CD4-positive, alpha-beta T cell treated with Interleukin-10 for 1 hour (primary cell): ENCODE results near the gene CCDC127.
"Not testable (repeated sequence)": the region's sequence is repeated elsewhere in the genome, so short reads cannot be mapped to it uniquely, and the experiment has no call there.

Experiments used
- DNase-seq: peaks from one replicate; pipeline ENCODE4 v3.0.0-alpha.2; 2020

CCDC127 gene

DNA sequence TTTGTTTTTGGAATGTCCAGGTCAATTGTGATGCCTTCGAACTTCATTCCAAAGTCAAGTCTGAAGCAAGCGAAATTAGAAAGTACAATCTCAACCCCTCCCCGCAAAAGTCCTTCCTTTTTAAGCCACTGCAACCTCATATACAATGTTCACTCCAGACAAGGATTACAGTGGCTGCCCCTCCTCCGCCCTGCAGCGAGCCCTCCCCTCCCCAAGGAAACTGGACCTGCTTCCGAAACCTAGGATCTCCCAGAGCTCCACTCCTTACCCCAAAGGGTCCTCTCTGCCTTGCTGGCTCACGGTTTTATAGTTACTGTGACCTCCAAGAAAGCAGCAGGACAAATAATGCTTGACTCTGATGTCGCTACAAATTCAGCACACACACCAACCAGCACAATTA lies 16.3 kb downstream of the CCDC127 start:
- no peak for DNase-seq

- no peak for DNase-seq
Measured at GRCh38 chr5:200985-201384, 17.0 kb downstream of the CCDC127 start.

DNA sequence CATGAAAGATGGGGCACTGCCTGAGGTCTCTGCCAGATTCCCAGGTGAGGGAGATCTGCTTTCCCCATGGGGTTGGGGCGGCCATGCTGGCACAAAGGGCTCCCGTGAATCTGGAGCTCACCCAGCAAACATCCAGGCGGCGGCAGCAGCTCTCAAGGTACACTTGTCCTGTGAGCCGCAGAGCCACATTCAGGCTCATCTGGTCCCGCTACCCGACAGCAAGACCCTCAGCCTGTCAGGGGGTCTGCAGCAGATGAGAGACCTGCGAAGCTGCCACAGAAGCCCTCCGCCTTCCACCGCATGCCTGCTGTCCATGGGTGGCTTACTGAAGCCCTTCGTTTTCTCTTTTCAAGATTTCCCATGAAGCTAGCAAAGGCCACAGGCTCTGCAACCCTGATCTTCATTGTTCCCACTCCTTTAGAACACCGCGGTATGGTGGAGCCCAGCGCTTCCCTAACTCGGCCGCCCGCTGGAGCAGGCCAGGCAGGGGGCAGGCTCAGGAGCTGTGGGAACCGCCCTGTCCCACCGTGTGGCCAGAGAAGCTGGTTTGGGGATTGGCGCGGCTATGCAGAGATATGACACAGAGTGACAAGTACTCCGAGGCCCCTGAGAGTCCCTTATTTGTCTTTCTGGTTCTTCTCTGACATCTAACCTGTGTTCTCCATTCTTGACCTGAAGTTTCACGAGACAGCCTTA lies 17.9 kb downstream of the CCDC127 start:
- no peak for DNase-seq

DNA sequence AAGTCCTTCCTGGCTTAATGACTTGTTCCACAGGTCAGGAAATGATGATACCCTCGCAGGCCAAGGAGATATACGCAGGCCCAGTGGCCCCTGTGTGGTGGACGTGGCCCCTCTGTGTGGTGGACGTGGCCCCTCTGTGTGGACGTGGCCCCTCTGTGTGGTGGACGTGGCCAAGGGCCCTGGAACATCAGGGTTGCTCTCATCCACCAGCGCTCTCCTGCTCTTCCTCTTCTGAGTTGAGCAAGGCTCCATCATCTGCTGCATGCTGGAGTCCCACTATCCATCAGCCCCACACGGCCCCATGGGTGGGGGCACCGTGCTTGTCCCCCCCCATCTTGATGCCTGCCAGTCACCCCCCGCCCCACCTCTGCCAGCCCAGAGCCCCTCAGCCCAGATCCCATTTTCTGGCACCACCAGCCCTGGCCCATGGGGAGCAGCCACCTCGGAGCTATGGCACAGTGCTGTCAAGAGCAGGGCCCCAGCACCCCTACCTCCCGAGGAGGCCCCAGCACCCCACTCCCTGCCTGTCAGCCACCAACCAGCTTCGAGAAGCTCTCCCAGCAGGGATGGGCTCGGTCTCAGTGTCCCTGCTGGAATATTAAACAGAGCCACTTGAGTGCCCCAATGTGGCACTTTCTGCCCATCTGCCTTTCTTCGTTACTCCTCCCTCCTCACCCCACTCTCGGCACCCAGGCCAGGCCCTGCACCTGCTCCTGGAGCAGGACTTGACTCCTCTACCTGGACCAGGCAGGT lies 18.6 kb downstream of the CCDC127 start:
- no peak for DNase-seq

DNA sequence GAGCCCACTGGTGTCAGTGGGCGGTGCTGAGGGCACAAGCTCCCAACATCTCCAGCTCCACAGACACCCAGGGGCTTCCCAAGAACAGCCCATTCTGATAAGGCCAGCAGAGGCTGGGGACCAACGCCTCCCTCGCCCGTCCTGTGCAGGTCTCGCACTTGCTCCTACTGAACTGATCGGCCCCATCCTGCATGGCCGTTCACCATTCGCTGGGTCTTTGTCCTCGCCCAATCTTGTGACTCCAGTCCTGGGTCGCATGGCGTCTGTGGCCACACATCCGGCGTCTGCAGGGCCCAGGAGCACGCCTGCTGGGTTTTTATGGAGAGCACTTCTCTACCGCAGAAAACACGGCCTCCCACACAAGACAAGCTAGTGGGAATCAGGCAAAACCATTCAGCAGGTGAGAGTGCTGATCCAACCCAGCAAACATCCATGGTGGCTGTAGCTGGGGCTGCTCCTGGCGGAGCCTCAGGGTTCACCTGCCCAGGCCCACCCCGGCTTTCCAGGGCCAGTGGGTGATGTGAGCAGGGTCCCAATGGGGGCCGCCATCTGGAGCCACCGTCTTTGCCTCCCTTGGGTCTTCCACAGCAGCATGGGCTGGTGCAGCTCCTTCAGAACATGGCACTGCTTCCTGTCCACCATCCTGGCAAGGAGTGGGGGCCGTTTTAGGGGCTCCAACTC lies 19.3 kb downstream of the CCDC127 start:
- DNase-seq: no peak

GRCh38 chr5:197892-198489 lies 20.0 kb downstream of the CCDC127 start:
- DNase-seq: no peak

DNA sequence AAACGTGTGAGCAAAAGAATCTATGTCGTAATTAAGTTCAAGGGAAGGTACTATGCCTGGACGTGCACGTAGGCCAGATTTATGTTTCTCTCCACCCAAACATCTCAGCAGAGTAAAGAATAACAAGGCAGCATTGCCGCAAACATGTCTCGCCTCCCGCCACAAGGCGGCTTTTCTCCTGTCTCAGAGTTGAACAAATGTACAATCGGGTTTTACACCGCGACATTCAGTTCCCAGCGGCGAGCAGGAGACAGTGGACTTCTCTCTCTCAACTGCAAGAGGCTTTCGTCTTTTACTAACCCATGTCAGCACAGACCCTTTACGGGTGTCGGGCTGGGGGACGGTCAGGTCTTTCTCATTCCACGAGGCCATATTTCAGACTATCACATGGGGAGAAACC lies 20.9 kb downstream of the CCDC127 start:
- DNase-seq: not testable (repeated sequence)

GRCh38 chr5:196350-196749 lies 21.6 kb downstream of the CCDC127 start:
- no peak for DNase-seq

- DNase-seq: no peak
Measured at GRCh38 chr5:195401-196160, 22.4 kb downstream of the CCDC127 start.

DNA sequence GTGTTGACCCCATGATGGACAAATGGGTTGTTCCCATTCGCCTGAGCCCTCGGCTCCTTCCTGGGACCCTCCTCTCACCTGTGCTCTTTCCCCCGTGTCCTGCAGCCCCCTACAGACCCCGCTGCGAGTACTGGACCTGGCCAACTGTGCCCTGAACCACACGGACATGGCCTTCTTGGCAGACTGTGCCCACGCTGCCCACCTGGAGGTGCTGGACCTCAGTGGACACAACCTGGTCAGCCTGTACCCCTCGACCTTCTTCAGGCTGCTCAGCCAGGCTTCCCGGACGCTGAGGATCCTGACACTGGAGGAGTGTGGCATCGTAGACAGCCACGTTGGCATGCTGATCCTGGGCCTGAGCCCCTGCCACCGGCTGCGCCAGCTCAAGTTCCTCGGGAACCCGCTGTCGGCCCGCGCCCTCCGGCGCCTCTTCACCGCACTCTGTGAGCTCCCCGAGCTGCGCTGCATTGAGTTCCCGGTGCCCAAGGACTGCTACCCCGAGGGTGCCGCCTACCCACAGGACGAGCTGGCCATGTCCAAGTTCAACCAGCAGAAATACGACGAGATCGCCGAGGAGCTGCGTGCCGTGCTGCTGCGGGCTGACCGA lies 23.2 kb downstream of the CCDC127 start:
- DNase-seq: no peak

GRCh38 chr5:194102-194501 lies 23.9 kb downstream of the CCDC127 start:
- DNase-seq: no peak

- DNase-seq: no peak
Measured at GRCh38 chr5:192970-193831, 24.8 kb downstream of the CCDC127 start.

GRCh38 chr5:192691-192969 lies 25.3 kb downstream of the CCDC127 start:
- DNase-seq: no peak

GRCh38 chr5:191949-192690 lies 25.8 kb downstream of the CCDC127 start:
- DNase-seq: no peak

GRCh38 chr5:191036-191948 lies 26.7 kb downstream of the CCDC127 start, which contains the start of gene LRRC14B:
Gene LRRC14B (plus strand): TSS chr5:191495. CDS start chr5:191539, 44 bp downstream.
- no peak for DNase-seq

GRCh38 chr5:190366-191035 lies 27.5 kb downstream of the CCDC127 start:
- no peak for DNase-seq

- no peak for DNase-seq
Measured at GRCh38 chr5:189976-190365, 28.0 kb downstream of the CCDC127 start.

DNA sequence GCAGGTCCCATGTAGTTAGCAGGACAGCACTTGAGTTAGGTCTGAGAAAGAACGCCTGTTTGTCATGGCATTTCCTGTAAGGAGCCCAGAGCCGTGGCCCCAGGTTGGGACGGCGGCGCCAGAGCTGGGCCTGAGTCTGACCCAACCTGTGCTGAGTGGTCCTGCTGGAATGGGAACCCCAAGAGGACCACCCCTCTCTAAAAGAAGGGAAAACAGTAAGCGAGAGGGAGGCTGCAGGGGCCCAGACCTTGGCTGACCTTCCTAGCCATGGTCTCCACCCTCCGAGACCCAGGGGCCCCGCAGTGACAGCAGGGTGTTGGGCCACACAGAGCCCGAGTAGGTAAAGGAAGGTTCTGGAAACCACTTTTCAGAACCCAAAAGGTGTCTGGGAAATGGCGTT lies 28.5 kb downstream of the CCDC127 start:
- no peak for DNase-seq
